HG02981 (cell line): ENCODE results near the gene KLF2.

ENCODE experiments used
- ATAC-seq: cut with Tn5 transposase; IDR thresholded peaks from one replicate; pipeline ENCODE4 v1.9.1; 2021; ENCODE audit warnings: mild to moderate bottlenecking, moderate library complexity; ENCODE audit not compliant: unreplicated experiment

KLF2 gene

DNA sequence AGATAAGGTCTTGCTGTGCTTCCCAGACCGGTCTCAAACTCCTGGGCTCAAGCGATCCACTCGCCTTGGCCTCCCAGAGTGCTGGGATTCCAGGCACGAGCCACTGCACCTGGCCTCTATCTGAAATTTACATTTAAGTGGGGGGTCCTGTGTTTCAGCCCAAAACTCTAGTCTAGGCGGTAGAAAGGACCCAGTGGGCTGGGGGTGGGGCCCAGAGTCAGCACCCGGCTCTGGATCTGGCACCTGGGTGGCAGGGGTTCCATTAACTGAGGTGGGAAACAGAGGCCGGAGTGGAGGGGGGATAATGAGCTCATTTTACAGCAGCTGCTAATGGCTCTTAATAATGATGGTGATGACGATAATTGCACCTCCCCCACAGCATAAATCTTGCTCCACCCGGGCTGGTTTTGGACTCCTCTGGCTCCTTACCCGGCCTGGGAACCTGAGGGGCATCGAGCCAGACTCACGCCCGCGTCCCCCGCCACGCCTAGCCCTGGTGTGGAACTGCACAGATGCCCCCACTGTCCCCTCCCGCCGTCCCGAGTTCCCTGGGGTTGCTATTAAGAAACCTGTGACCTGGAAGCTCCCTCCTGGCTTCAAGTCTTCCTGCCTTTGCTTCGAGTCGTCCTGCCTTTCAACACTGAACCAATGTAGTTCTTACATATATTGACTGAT, 17.8 kb upstream of the KLF2 start:
- ATAC-seq, result no peak

DNA sequence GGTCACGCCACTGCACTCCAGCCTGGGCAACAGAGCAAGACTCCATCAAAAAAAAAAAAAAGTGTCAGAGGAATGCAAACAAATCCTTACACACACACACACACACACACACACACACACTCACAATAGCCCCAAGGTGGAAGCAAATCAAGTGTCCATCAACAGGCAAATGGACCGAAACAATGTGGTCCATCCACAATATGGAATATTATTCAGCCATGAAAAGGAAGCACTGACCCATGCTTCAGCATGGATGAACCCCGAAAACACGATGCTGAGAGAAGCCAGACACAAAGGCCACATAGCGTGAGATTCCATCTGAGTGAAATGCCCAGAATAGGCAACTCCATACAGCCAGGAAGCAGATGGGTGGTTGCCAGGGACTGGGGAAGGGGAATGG, 16.5 kb upstream of the KLF2 start:
- no peak for ATAC-seq

DNA sequence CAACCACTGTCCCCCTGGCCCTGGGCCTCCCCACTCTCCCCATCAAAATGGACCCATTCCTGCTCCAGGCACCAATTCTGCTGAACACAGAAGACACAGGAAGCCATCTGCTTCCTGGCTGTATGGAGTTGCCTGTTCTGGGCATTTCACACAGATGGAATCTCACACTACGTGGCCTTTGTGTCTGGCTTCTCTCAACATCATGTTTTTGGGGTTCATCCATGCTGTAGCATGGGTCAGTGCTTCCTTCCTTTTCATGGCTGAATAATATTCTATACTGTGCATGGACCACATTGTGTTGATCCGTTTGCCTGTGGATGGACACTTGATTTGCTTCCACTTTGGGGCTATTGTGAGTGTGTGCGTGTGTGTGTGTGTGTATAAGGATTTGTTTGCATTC, 15.0 kb upstream of the KLF2 start:
- no peak for ATAC-seq

DNA sequence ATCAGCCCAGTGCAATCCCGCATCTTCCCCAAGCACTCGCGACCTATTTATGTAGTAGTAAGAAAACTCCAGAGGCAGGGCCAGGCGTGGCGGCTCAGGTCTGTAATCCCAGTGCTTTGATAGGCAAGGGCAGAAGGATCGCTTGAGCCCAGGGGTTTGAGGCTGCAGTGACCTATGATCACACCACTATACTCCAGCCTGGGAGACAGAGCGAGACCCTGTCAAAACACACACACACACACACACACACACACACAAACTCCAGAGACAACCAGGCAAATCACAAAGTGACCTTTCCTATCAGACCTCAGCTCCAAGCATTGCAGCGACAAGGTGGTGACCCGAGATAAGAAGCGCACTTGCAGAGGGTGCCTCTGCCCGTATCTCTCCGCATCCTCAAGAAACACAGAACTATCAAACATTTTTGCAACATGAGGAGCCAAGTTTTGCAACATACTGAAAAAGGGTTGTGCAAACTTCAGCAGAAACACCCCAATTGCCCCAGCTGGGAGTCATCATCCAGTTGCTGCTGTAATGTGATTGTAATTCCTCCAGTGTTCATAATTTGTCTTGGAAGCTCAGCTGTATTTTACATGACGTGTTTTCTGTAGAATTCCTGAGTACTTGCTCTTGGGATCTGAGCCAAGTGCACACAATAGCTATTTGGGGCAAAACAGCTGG, 8.7 kb upstream of the KLF2 start:
- ATAC-seq, result no peak

DNA sequence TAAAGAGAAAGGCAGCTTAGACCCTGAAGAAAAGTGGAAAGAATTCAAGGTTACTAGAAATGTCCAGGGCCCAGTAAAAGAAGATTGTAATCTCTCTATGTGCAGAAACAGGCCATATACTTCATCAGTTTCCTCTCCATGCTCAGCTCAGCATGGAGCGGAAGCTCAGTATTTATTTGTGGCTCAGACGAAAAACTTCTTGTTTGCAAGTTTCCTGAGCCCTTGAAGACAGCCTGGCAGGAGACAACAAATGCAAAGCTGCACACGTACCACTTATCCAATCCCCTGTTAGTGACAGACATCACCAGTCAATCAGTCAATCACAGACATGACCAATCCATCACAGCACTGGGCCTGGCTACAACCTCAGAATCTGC, 8.1 kb upstream of the KLF2 start:
- no peak for ATAC-seq

DNA sequence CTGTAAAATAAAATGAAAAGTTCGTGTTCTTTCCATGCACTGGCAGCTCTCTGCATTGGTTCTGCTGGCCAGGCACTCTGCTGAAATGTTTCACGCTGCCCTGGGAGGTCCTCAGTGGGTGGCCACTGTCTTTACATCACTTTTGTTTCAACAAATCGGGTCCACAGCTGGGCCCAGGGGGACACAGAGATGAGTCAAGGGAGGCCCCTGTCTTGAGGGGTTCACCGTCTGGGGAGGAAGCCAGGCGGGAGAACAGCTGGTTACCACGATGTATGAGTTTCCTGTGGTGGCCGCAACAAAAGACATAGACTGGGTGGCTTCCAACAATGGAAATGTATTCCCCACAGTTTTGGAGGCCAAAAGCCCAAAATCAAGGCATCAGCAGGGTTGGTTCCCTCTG, 5.1 kb upstream of the KLF2 start:
- no peak for ATAC-seq

DNA sequence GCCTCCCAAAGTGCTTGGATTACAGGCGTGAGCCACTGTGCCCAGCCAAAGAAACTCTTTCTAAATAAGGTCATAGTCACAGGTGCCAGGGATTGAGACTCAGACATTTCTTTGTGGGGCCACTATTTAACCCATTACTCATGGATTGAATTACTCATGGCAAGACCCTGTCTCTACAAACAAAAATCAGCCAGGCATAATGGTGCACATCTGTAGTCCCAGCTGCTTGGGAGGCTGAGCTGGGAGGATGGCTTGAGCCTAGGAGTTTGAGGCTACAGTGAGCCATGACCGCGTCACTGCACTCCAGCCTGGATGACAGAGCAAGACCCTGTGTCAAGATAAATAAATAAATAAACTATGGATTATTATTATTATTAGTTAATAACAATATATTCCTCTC, 3.6 kb upstream of the KLF2 start:
- no peak for ATAC-seq

DNA sequence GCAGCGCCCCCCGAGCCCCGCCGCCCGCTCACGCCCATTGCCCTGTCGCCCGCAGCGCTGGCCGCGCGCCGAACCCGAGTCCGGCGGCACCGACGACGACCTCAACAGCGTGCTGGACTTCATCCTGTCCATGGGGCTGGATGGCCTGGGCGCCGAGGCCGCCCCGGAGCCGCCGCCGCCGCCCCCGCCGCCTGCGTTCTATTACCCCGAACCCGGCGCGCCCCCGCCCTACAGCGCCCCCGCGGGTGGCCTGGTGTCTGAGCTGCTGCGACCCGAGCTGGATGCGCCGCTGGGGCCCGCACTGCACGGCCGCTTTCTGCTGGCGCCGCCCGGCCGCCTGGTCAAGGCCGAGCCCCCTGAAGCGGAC, 518 bp downstream of the KLF2 start:
- ATAC-seq, result no peak

DNA sequence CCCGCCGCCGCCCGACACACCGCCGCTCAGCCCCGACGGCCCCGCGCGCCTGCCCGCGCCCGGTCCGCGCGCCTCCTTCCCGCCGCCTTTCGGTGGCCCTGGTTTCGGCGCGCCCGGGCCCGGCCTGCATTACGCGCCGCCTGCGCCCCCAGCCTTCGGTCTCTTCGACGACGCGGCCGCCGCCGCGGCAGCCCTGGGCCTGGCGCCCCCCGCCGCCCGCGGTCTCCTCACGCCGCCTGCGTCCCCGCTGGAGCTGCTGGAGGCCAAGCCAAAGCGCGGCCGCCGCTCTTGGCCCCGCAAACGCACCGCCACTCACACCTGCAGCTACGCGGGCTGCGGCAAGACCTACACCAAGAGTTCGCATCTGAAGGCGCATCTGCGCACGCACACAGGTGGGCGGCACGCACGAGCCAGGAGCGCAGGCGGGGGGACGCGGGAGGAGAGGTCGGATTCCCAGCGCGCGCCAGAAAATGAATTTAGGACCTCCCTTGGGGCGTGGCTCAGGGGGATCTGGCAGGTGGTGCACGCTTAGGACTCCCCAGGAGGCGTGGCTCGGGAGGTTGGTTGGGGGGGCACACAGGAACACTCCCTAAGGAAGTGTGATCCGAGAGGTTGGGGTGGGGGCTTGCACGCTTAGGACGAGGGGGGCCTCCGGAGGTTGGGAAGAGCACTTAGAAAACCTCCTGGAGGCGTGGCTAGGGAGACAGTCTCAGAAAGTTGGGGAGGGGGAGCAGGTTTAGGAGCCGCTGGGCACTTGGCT, 1.2 kb downstream of the KLF2 start:
- no peak for ATAC-seq

DNA sequence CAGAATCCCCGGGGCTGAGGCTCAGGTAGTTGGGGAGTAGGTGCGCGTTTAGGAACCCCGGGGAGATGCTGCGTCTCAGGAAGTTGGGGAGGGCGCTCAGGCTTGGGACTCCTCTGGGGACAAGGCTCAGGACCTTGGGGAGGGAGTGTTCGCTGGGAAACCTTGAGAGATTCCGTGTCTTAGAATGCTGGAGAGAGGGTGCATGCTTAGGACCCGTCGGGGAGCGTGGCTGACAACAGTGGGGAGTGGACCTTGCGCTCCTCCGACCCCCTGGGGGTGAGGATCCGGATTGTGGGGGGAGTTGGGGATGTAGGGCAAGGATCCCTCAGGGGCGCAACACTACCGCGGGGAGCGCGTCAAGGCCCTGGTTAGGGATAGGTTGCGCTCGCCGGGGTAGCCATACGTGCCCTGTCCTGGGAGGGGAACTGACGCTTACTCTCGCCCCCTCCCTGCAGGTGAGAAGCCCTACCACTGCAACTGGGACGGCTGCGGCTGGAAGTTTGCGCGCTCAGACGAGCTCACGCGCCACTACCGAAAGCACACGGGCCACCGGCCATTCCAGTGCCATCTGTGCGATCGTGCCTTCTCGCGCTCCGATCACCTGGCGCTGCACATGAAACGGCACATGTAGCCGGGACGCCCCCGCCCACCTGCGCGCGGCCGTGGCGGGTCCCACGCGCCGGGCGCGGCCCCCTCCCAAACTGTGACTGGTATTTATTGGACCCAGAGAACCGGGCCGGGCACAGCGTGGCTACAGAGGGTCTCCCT, 2.0 kb downstream of the KLF2 start:
- no peak for ATAC-seq

DNA sequence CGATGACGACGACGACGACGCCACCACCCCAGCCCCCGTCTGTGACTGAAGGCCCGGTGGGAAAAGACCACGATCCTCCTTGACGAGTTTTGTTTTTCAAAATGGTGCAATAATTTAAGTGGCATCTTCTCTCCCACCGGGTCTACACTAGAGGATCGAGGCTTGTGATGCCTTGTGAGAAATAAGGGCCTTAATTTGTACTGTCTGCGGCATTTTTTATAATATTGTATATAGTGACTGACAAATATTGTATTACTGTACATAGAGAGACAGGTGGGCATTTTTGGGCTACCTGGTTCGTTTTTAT, 2.5 kb downstream of the KLF2 start:
- no peak for ATAC-seq

DNA sequence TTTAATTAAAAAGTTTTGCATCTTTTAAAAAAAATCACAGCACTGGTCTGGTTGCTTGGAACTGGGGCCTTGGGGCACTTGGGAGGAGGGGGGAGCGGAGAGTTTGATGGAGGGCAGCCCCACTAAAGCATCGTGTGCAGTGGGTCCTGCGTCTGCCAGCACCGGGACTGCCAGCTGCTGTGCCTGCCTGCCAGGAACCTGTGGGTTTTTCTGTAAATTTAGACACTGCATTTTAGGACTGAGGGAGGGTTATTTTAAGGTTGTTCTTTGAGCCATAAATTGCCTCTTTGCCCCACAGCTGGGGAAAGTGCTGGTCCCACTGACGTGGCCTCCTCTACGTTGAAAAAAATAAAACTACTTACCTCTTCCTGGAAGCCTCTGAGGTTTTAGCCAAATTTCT, 2.9 kb downstream of the KLF2 start:
- ATAC-seq, result no peak

DNA sequence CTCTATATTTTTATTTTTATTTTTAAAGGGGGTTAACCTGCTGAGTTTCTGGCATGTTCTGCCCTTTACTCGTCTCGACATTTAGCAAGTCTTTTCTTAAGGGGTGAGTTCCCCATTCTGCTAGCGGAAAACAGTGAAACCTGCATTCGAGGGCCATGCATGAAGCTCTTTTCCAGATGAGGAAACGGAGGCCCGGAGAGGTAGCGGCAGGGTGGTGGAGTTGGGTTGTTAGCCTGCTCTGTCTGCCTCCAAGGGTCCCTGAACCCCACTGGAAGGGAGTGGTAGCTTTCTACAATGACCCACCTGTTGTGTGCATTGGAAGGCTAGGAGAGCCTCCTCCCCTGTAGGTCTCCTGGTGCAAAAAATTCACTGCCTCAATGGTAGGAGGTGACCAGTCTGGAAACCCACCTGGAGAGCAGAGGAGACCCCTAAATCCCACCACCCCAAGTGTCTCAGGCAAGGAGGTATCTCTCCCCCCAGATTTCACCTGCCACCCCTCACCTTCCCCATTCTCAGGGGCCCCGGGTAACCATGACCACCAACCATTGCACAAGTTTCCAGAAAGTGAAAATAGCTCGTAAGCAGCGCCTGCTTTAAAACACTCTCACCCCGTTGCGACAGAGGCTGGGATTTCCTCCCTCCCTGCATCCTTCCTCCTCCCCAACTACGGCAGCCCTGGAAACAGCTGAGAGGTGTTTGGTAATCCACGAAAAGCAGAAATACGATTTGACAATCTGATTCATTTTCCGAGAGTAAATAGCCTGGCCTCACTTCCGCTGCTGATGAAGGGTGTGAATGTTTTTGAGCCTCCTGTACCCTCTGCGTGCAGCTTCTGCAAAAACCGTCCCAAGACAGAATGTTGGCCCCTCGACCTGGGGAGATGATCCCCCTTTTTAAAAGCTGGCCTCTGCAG, 3.5 kb downstream of the KLF2 start:
- no peak for ATAC-seq

DNA sequence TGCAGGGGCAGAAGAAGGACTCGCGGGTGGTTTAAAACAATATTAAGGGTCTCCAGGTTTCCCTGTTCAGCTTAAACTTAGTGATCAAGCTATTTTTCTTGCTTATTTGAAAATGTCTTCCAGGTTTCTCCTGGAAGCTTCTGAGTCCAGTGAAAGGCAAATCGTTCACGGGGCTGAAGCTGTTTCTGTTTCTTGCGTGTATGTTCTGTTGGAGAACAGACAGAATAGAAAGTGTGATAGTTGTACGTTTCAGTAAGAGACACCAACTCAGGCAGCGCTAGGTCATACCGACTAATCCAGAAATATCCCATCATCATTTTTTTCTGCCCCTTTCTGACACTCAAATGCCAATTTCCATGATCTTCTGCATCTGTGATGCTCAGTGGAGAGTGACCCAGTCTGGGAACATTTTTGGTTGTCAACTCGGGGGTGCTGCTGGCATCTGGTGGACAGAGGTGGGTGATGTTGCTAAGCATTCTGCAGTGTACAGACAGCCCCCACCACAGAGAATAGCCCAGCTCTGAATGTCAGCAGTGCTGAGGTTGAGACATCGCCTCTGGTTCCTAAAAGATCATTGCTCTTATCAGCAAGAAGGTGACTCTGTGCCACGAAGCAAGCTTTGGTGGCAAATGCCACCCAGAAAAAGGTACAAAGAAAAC, 4.3 kb downstream of the KLF2 start:
- no peak for ATAC-seq

DNA sequence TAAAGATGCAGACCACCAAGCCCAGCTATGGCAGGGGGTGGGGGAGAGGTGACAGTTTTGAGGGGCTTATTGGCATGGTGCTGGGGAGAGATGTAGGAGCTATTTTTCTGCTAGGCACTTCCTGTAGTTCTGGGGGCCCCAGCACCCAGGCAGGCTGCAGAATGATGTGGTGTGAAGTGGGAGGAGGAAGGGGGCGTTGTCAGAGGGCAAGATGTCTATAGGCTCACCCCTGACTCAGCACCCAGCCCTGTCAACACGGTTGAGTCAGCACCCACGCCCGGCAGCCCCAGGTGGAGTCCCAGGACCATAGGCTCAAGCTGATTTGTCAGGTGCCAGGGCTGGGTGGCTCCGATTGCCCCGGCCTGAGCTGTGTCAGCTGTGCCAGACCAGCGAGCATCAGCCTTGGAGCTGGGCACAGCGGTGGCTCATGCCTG, 5.8 kb downstream of the KLF2 start:
- no peak for ATAC-seq

DNA sequence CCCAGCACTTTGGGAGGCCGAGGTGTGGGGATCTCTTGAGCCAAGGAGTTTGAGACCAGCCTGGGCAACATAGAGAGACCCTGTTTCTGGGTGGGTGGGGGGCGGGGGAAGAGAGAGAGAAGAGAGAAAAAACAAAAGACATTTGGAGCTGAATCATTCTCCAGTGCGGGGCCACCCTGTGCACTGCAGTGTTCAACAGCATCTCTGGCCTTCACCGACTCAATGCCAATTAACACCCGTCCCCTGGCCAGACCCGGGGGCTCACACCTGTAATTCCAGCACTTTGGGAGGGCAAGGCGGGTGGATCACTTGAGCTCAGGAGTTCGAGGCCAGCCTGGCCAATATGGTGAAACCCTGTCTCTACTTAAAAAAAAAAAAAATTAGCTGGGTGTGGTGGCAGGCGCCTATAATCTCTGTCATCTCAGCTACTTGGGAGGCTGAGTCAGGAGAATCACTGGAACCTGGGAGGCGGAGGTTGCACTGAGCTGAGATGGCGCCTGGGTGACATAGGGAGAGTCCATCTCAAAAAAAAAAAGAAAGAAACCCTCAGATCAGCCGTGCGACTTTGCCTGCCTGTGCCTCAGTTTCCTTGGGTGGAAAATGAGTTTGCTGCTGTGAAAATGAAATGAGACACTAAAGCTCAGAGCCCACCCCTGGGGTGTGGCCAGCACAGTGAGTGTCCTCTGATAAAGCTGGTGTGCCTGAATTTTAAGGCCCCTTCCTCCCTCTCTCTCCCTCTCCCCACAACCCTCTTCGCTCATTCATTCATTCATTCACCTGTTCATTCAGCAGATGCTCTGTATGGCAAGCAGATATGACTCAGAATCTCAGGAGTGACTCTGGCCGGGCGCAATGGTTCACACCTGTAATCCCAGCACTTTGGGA, 6.4 kb downstream of the KLF2 start:
- no peak for ATAC-seq

DNA sequence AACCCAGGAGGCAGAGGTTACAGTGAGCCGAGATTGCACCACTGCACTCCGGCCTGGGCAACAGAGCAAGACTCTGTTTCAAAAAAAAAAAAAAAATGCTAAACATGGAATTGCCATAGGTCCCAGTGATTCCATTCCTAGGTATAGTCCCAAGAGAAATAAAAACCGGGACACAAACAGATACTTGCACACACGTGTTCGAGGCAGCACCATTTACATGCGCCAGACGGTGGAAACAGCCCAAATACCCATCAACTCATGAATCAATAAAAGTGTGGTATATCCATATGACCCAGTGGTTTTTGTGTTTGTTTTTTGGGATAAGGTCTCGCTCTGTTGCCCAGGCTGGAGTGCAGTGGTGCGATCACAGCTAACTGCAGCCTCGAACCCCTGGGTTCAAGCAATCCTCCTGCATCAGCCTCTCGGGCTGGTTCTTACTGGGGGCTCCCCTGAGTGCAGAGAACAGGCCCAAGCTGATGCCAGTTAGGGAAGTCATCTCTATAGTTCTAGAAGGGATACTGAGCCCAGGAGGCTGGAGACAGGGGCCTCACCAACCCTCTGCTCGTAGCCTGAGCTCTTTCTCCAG, 8.5 kb downstream of the KLF2 start:
- ATAC-seq, result no peak

DNA sequence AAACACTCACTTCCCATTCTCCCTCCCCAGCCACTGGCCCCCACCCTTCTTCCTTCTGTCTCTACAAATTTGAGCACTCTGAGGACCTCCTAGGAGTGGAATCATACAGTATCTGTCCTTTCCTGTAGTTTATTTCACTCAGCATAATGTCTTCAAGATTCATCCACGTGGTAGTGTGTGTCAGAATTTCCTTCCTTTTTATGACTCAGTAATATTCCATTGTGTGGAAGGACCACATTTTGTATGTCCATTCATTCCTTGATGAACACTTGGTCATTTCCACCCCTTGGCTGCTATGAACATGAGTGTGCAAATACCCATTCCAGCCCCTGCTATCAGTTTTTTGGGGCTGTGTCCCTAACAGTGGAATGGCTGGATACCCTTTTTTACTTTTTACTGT, 9.8 kb downstream of the KLF2 start:
- ATAC-seq, result no peak

DNA sequence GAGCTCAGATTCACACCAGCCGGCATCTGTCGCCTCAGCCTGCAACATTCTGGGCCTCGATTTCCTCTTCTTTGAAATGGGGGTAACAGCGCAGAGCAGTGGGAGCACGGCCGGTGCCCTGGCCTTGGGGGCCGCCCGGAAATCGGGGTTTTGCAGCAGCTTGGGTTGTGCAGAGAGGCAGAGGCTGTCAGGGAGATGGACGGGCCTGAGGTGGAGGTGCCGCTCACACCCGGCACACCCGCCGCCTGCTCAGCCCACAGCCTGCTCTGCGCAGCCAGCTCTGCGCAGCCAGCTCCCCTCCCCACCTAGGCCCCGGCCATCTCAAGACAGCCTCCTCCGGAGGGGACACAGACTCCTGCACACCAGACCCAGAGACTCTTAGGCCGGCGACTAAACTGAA, 10.6 kb downstream of the KLF2 start:
- no peak for ATAC-seq
